Measurements from ENCODE around the gene HEYL.
A peak's percentile ranks its signal among the peaks of the same experiment; 100 is the strongest.

Gene HEYL

GRCh38 chr1:39673215-39673614, 33.8 kb upstream of the HEYL start:
- H3K4me3 Mint-ChIP-seq = no peak overlapping the region
- DNase-seq (no peak), ATAC-seq (no peak)
- no peaks in the 10 kb centered on the region for H3K9me3 Mint-ChIP-seq
- H3K36me3 Mint-ChIP-seq (ENCODE audit: low read depth) = no peaks in the 10 kb centered on the region
- H3K4me1 Mint-ChIP-seq = peaks cover 10% of the 10 kb centered on the region
- H3K27me3 Mint-ChIP-seq = peaks cover 48% of the 10 kb centered on the region
- no peak overlapping the region for H3K27ac Mint-ChIP-seq

- Mint-ChIP-seq H3K4me3 (peak overlapping the region; percentile 42), H3K27ac (no peak overlapping the region), H3K27me3 (peaks cover 50% of the 10 kb centered on the region), H3K36me3 (ENCODE audit: low read depth) (no peaks in the 10 kb centered on the region), H3K9me3 (no peaks in the 10 kb centered on the region), H3K4me1 (peaks cover 16% of the 10 kb centered on the region)
- no peak for ATAC-seq
- DNase-seq = peak; percentile 31
Observed at GRCh38 chr1:39672551-39672947, 33.1 kb upstream of the HEYL start.

GRCh38 chr1:39671793-39672550, 32.5 kb upstream of the HEYL start, which contains the start of gene NT5C1A:
TSS of gene NT5C1A (minus strand) at chr1:39672107. CDS start at chr1:39672038, 69 bp downstream.
- H3K9me3 Mint-ChIP-seq = no peaks in the 10 kb centered on the region
- DNase-seq (peak; percentile 36), ATAC-seq (peak; percentile 31)
- H3K4me3 Mint-ChIP-seq = peak within 1 kb of the TSS; percentile 42
- H3K27me3 Mint-ChIP-seq = peaks cover 51% of the 10 kb centered on the region
- H3K4me1 Mint-ChIP-seq = peaks cover 22% of the 10 kb centered on the region
- H3K36me3 Mint-ChIP-seq (ENCODE audit: low read depth) = no peaks in the 10 kb centered on the region
- H3K27ac Mint-ChIP-seq = no peak within 1 kb of the TSS

GRCh38 chr1:39671433-39671792, 32.0 kb upstream of the HEYL start:
- DNase-seq (no peak), ATAC-seq (no peak)
- H3K9me3 Mint-ChIP-seq = no peaks in the 10 kb centered on the region
- H3K27me3 Mint-ChIP-seq = peaks cover 51% of the 10 kb centered on the region
- no peak overlapping the region for H3K27ac Mint-ChIP-seq
- H3K4me1 Mint-ChIP-seq = peaks cover 27% of the 10 kb centered on the region
- H3K4me3 Mint-ChIP-seq = peak overlapping the region; percentile 36
- H3K36me3 Mint-ChIP-seq (ENCODE audit: low read depth) = no peaks in the 10 kb centered on the region

GRCh38 chr1:39670689-39671088, 31.2 kb upstream of the HEYL start:
- Mint-ChIP-seq H3K27ac (no peak overlapping the region), H3K9me3 (no peaks in the 10 kb centered on the region), H3K4me1 (peaks cover 34% of the 10 kb centered on the region), H3K27me3 (peaks cover 51% of the 10 kb centered on the region), H3K36me3 (ENCODE audit: low read depth) (no peaks in the 10 kb centered on the region), H3K4me3 (peak overlapping the region; percentile 5)
- no peak for DNase-seq
- ATAC-seq = no peak

GRCh38 chr1:39668894-39669293, 29.5 kb upstream of the HEYL start:
- Mint-ChIP-seq H3K27ac (no peak overlapping the region), H3K27me3 (peaks cover 46% of the 10 kb centered on the region), H3K36me3 (ENCODE audit: low read depth) (no peaks in the 10 kb centered on the region), H3K9me3 (no peaks in the 10 kb centered on the region), H3K4me3 (no peak overlapping the region), H3K4me1 (peaks cover 42% of the 10 kb centered on the region)
- DNase-seq = no peak
- no peak for ATAC-seq

- Mint-ChIP-seq H3K9me3 (no peaks in the 10 kb centered on the region), H3K4me3 (no peak overlapping the region), H3K27ac (no peak overlapping the region), H3K36me3 (ENCODE audit: low read depth) (no peaks in the 10 kb centered on the region), H3K4me1 (peaks cover 42% of the 10 kb centered on the region), H3K27me3 (peaks cover 40% of the 10 kb centered on the region)
- no peak for DNase-seq
- no peak for ATAC-seq
Observed at GRCh38 chr1:39668111-39668510, 28.7 kb upstream of the HEYL start.

- peak; percentile 94 for ATAC-seq
Observed at GRCh38 chr1:39666772-39667171, 27.3 kb upstream of the HEYL start.

GRCh38 chr1:39663559-39663958, 24.1 kb upstream of the HEYL start:
- Mint-ChIP-seq H3K27ac (no peak overlapping the region), H3K4me1 (peaks cover 35% of the 10 kb centered on the region), H3K27me3 (peaks cover 7% of the 10 kb centered on the region), H3K4me3 (no peak overlapping the region), H3K36me3 (ENCODE audit: low read depth) (no peaks in the 10 kb centered on the region), H3K9me3 (no peaks in the 10 kb centered on the region)
- ATAC-seq = no peak
- no peak for DNase-seq

More at GRCh38 chr1:39666772-39667171, 27.3 kb upstream of the HEYL start:
- no peaks in the 10 kb centered on the region for H3K9me3 Mint-ChIP-seq
- H3K36me3 Mint-ChIP-seq (ENCODE audit: low read depth) = no peaks in the 10 kb centered on the region
- DNase-seq = peak; percentile 59
- H3K27ac Mint-ChIP-seq = peak overlapping the region; percentile 70
- H3K4me3 Mint-ChIP-seq = peak overlapping the region; percentile 43
- H3K4me1 Mint-ChIP-seq = peaks cover 37% of the 10 kb centered on the region
- H3K27me3 Mint-ChIP-seq = peaks cover 31% of the 10 kb centered on the region

- Mint-ChIP-seq H3K9me3 (no peaks in the 10 kb centered on the region), H3K27me3 (peaks cover 5% of the 10 kb centered on the region), H3K36me3 (ENCODE audit: low read depth) (no peaks in the 10 kb centered on the region), H3K27ac (no peak overlapping the region), H3K4me3 (no peak overlapping the region), H3K4me1 (peaks cover 30% of the 10 kb centered on the region)
- ATAC-seq (no peak), DNase-seq (no peak)
Observed at GRCh38 chr1:39662861-39663260, 23.4 kb upstream of the HEYL start.

GRCh38 chr1:39659538-39659937, 20.1 kb upstream of the HEYL start:
- DNase-seq (no peak), ATAC-seq (no peak)
- no peaks in the 10 kb centered on the region for H3K36me3 Mint-ChIP-seq (ENCODE audit: low read depth)
- peaks cover 2% of the 10 kb centered on the region for H3K27me3 Mint-ChIP-seq
- H3K9me3 Mint-ChIP-seq = no peaks in the 10 kb centered on the region
- no peak overlapping the region for H3K27ac Mint-ChIP-seq
- peaks cover 3% of the 10 kb centered on the region for H3K4me1 Mint-ChIP-seq
- no peak overlapping the region for H3K4me3 Mint-ChIP-seq

- H3K9me3 Mint-ChIP-seq = no peaks in the 10 kb centered on the region
- H3K27me3 Mint-ChIP-seq = peaks cover 7% of the 10 kb centered on the region
- ATAC-seq = no peak
- no peak overlapping the region for H3K27ac Mint-ChIP-seq
- H3K36me3 Mint-ChIP-seq (ENCODE audit: low read depth) = no peaks in the 10 kb centered on the region
- no peak for DNase-seq
- H3K4me1 Mint-ChIP-seq = peaks cover 3% of the 10 kb centered on the region
- H3K4me3 Mint-ChIP-seq = no peak overlapping the region
Observed at GRCh38 chr1:39659110-39659509, 19.7 kb upstream of the HEYL start.

GRCh38 chr1:39657923-39658485, 18.6 kb upstream of the HEYL start:
- no peak overlapping the region for H3K4me3 Mint-ChIP-seq

GRCh38 chr1:39657402-39657801, 18.0 kb upstream of the HEYL start:
- peaks cover 14% of the 10 kb centered on the region for H3K27me3 Mint-ChIP-seq
- H3K4me3 Mint-ChIP-seq = no peak overlapping the region
- DNase-seq = no peak
- no peaks in the 10 kb centered on the region for H3K36me3 Mint-ChIP-seq (ENCODE audit: low read depth)
- no peak overlapping the region for H3K27ac Mint-ChIP-seq
- no peaks in the 10 kb centered on the region for H3K9me3 Mint-ChIP-seq
- H3K4me1 Mint-ChIP-seq = peaks cover 3% of the 10 kb centered on the region
- no peak for ATAC-seq

More at GRCh38 chr1:39657923-39658485, 18.6 kb upstream of the HEYL start:
- ATAC-seq (peak; percentile 71), DNase-seq (peak; percentile 76)
- Mint-ChIP-seq H3K27me3 (peaks cover 14% of the 10 kb centered on the region), H3K9me3 (no peaks in the 10 kb centered on the region), H3K4me1 (peaks cover 3% of the 10 kb centered on the region), H3K27ac (peak overlapping the region; percentile 29), H3K36me3 (ENCODE audit: low read depth) (no peaks in the 10 kb centered on the region)

- Mint-ChIP-seq H3K27ac (no peak overlapping the region), H3K36me3 (ENCODE audit: low read depth) (no peaks in the 10 kb centered on the region), H3K4me3 (no peak overlapping the region), H3K4me1 (peaks cover 3% of the 10 kb centered on the region), H3K27me3 (peaks cover 14% of the 10 kb centered on the region), H3K9me3 (no peaks in the 10 kb centered on the region)
- ATAC-seq (no peak), DNase-seq (no peak)
Observed at GRCh38 chr1:39656391-39656790, 16.9 kb upstream of the HEYL start.

All from activated naive CD8-positive, alpha-beta T cell treated with anti-CD3 and anti-CD28 coated beads, Interleukin-2, amount 50 U/mL, for 24 hours (primary cell).